K562 (cell line): Measurements from ENCODE around the gene PARP1. TPM values are rescaled to one million over a fixed set of nuclear protein-coding genes. Genes with fewer than 3 reads are reported as not detected.

Experiments used
- ATAC-seq: fragments of 200-7000 bp; cut with Tn5 transposase; 3 replicates; pipeline ENCODE4 v1.9.1; 2020; ENCODE audit warnings: moderate library complexity
- BruUV-seq: library from RNA; stranded (reverse); fragments of 400-500 nt; replicated peaks from 2 replicates; lab custom pipeline; 2021; lab: Mats Ljungman, UMichigan
- CTCF ChIA-PET: fragments of 300-600 bp; formaldehyde crosslinking; extraction: SDS; loops from one replicate; lab custom pipeline; 2021; ENCODE audit warnings: low intra/inter-chr PET ratio; lab: Yijun Ruan, JAX
- POLR2A ChIA-PET: fragments of 300-600, 350-650 bp; sonication (Branson Sonifier 250); formaldehyde crosslinking; extraction: SDS; loops from one replicate; lab custom pipeline; 2021; ENCODE audit warnings: antibody characterized with exemption, inconsistent platforms; lab: Yijun Ruan, JAX
- DNase-seq, 4 experiments: peaks; one replicate each; pipeline versions ENCODE4 v3.0.0 to v3.0.0-alpha.2; 2011 to 2018; ENCODE audit warnings: low spot score in 3 of 4, mixed read lengths in 3 of 4; ENCODE audit errors: extremely low read depth in 1 of 4
- FAIRE-seq: peaks from 2 replicates; lab custom pipeline; 2011; peaks lifted over from hg19 to GRCh38; lab: Jason Lieb, UNC
- H2AFZ ChIP-seq: 2 replicates; pipeline ENCODE4 v1.6.0; 2011; ENCODE audit warnings: low read depth, low read length, control low read depth, inconsistent platforms
- H3K27ac ChIP-seq: fragments of 200-600 bp; 3 replicates; pipeline ENCODE4 v1.8.0; 2011; ENCODE audit warnings: low read depth, mild to moderate bottlenecking, control low read depth, inconsistent platforms, low read length, moderate library complexity, mixed read lengths; ENCODE audit errors: extremely low read depth
- H3K27me3 ChIP-seq, 2 experiments: fragments of 300-600 bp in 1 of 2; 2 replicates in 1 of 2; 3 replicates in 1 of 2; pipeline versions ENCODE4 v1.6.0 to v1.8.0; 2011; ENCODE audit warnings: inconsistent platforms in 2 of 2, low read length in 2 of 2, mild to moderate bottlenecking in 1 of 2, mixed read lengths in 1 of 2, moderate library complexity in 1 of 2; ENCODE audit not compliant: control insufficient read depth in 2 of 2, insufficient read depth in 2 of 2
- H3K36me3 ChIP-seq: fragments of 300-600 bp; 3 replicates; pipeline ENCODE4 v1.8.0; 2011; ENCODE audit warnings: mild to moderate bottlenecking, low read length, inconsistent platforms; ENCODE audit not compliant: control insufficient read depth, insufficient read depth
- H3K4me1 ChIP-seq, 2 experiments: fragments of 200-600 bp in 1 of 2; replicated peaks in 1 of 2; 2 replicates in 1 of 2; 3 replicates in 1 of 2; pipeline versions ENCODE4 v1.5.1 to v1.8.0; 2011; ENCODE audit warnings: inconsistent platforms in 2 of 2, low read length in 2 of 2, mild to moderate bottlenecking in 1 of 2, mixed read lengths in 1 of 2, moderate library complexity in 1 of 2; ENCODE audit not compliant: control insufficient read depth in 2 of 2, insufficient read depth in 2 of 2
- H3K4me2 ChIP-seq: 2 replicates; pipeline ENCODE4 v1.6.1; 2011; ENCODE audit warnings: low read length, control low read depth, inconsistent platforms, mixed read lengths; ENCODE audit not compliant: insufficient read depth
- H3K4me3 ChIP-seq: fragments of 200-600 bp; sonication (generic), shearing (Covaris generic); 2 replicates; pipeline ENCODE4 v1.5.1; 2016; ENCODE audit warnings: control low read depth, inconsistent platforms
- H3K79me2 ChIP-seq: fragments of 200-600 bp; 3 replicates; pipeline ENCODE4 v1.8.0; 2011; ENCODE audit warnings: low read length, inconsistent platforms; ENCODE audit not compliant: control insufficient read depth, insufficient read depth
- H3K9ac ChIP-seq, 2 experiments: 2 replicates each; pipeline versions ENCODE4 v1.6.0 to v1.6.1; 2011; ENCODE audit warnings: low read depth in 2 of 2, low read length in 2 of 2, control low read depth in 1 of 2, inconsistent platforms in 1 of 2, mild to moderate bottlenecking in 1 of 2, mixed read lengths in 1 of 2; ENCODE audit not compliant: insufficient read depth in 1 of 2
- H3K9me1 ChIP-seq: one replicate; pipeline ENCODE4 v1.6.0; 2011; ENCODE audit warnings: inconsistent platforms, mild to moderate bottlenecking, low read length, moderate library complexity; ENCODE audit not compliant: control insufficient read depth, insufficient read depth
- H3K9me3 ChIP-seq: replicated peaks from 2 replicates; pipeline ENCODE4 v1.5.1; 2011; ENCODE audit warnings: low read depth, low read length, inconsistent platforms; ENCODE audit not compliant: control insufficient read depth, insufficient read depth
- H4K20me1 ChIP-seq: replicated peaks from 2 replicates; pipeline ENCODE4 v1.6.1; 2011; ENCODE audit warnings: low read length, inconsistent platforms, mixed read lengths; ENCODE audit not compliant: control insufficient read depth, insufficient read depth
- AFF1 ChIP-seq, 2 experiments: fragments of 450-650 bp; IDR thresholded peaks; 2 replicates each; pipeline ENCODE4 v1.6.1; 2018; ENCODE audit warnings: mild to moderate bottlenecking in 2 of 2, low read depth in 1 of 2; ENCODE audit not compliant: partially characterized antibody in 2 of 2
- GTF2A2 ChIP-seq: IDR thresholded peaks from 2 replicates; pipeline ENCODE4 v1.6.1; 2016; ENCODE audit warnings: mild to moderate bottlenecking, missing genetic modification characterization, missing compliant biosample characterization
- KDM2B ChIP-seq: fragments of 250-450 bp; sonication (Bioruptor Pico); IDR thresholded peaks from 2 replicates; pipeline ENCODE4 v1.8.0; 2021; ENCODE audit warnings: mild to moderate bottlenecking, moderate library complexity
- RBM34 ChIP-seq: fragments of 200-400 bp; formaldehyde crosslinking; IDR thresholded peaks from 2 replicates; pipeline ENCODE4 v1.6.1; 2018; ENCODE audit warnings: low read length, borderline replicate concordance; ENCODE audit not compliant: insufficient read depth
- ZNF140 ChIP-seq: fragments of 250-450 bp; sonication (Bioruptor Pico); IDR thresholded peaks from 2 replicates; pipeline ENCODE4 v1.8.0; 2021; ENCODE audit warnings: moderate library complexity, mild to moderate bottlenecking, inconsistent platforms
- ZNF695 ChIP-seq: fragments of 450-650 bp; formaldehyde crosslinking; IDR thresholded peaks from 2 replicates; pipeline ENCODE4 v1.4.0; 2020; ENCODE audit warnings: mild to moderate bottlenecking, moderate library complexity
- WGBS: fragments of 100-300 bp; shearing (Covaris generic); methylation state at CpG from one replicate; pipeline ENCODE4 v1.1.6; 2016; ENCODE audit warnings: low coverage, mixed read lengths; ENCODE audit not compliant: insufficient coverage; ENCODE audit errors: missing lambda C conversion rate; 5-methylcytosine and 5-hydroxymethylcytosine counted together
- in situ Hi-C: fragments of 300-500 bp; cut with MboI; formaldehyde crosslinking; loops from 4 replicates; pipeline ENCODE4 v1.15.0; 2018; ENCODE audit warnings: inconsistent platforms, mixed read lengths
- intact Hi-C: fragments of 100-400 bp; cut with micrococcal nuclease; formaldehyde crosslinking; loops from 2 replicates; pipeline ENCODE4 v1.14.2; 2022
- polyA plus RNA-seq, 8 experiments: library from polyadenylated mRNA; depleted of rRNA in 4 of 8; stranded (reverse) in 5 of 8; unstranded in 3 of 8; fragments of >200 nt; fragmentation: Nextera tagmentation in 2 of 8; fragmentation: Illumina TruSeq in 1 of 8; extraction: Ambion mirVana in 2 of 8; extraction: Trizol in 1 of 8; gene quantifications; 2 replicates each; pipeline versions ENCODE4 v1.2.1 to v1.2.3, GENCODE V29; 2011 to 2014; ENCODE audit warnings: inconsistent platforms in 1 of 8, missing spikeins in 1 of 8
- total RNA-seq, 7 experiments: library from RNA; depleted of rRNA in 6 of 7; stranded (reverse); fragments of >200 nt in 6 of 7; fragmentation: Illumina TruSeq in 2 of 7; extraction: Trizol in 2 of 7; gene quantifications; 2 replicates each; pipeline versions ENCODE4 v1.2.1 to v1.2.3, GENCODE V29; 2011 to 2021; ENCODE audit warnings: low replicate concordance in 1 of 7

Gene PARP1
- total and polyA plus RNA-seq, 9 of the 15 experiments (the other 6 are each of a cell fraction or from before 2014, with no cell fraction given) = 121 to 306 (median 250) TPM

GRCh38 chr1:226422478-226422877 lies 14.6 kb upstream of the PARP1 start:
- POLR2A ChIA-PET = interaction anchor here (1.1 to 1.7 kb wide), 3 partner anchors 9 to 14 kb away, joined by 3 to 7 read pairs (median 3); partner anchors contain the start of gene PARP1
- H2AFZ ChIP-seq = no peak overlapping the region
- TF ChIP-seq ZNF695 (CRISPR knock-in tag) = no peak
- TF ChIP-seq ZNF140 (CRISPR knock-in tag) = no peak
- TF ChIP-seq RBM34 = no peak
- TF ChIP-seq KDM2B = no peak
- no peak for TF ChIP-seq GTF2A2
- no peak for TF ChIP-seq AFF1 (IDR thresholded peaks at IDR 0.05; ENCODE audit: low read depth in 1 of 2, partially characterized antibody in 2 of 2)
- TF ChIP-seq, all 486 proteins: peak for 0
- intact Hi-C loops (loop anchor here (10.0 kb wide), 1 partner anchor 402 kb away; no protein-coding TSS in a partner anchor), in situ Hi-C loops (no loop called here)
- H3K79me2 ChIP-seq = no peaks in the 10 kb centered on the region
- no peak overlapping the region for H3K4me3 ChIP-seq
- no peaks in the 10 kb centered on the region for H3K36me3 ChIP-seq
- no peaks in the 10 kb centered on the region for H3K9me1 ChIP-seq
- H3K9ac ChIP-seq = no peak overlapping the region
- WGBS = 10% methylated on average over 5 of the region's 6 CpGs
- FAIRE-seq (no peak), ATAC-seq (no peak), DNase-seq (no peak)
- H3K27me3 ChIP-seq = peaks cover 18 to 34% of the 10 kb centered on the region in 2 experiments
- H4K20me1 ChIP-seq = no peaks in the 10 kb centered on the region
- H3K9me3 ChIP-seq = no peaks in the 10 kb centered on the region
- no peak overlapping the region for H3K4me2 ChIP-seq
- CTCF ChIA-PET = no interaction called here
- no TSS peak for BruUV-seq
- H3K4me1 ChIP-seq = no peaks in the 10 kb centered on the region; a peak in 1 of 5 replicates
- H3K27ac ChIP-seq = no peak overlapping the region
